SK-N-SH (cell line): Measurements from ENCODE around the gene KRT33B. TPM values are rescaled to one million over a fixed set of nuclear protein-coding genes. Genes with fewer than 3 reads are reported as not detected.

Experiments used
- CTCF ChIA-PET: fragments of 300-600, 350-600 bp; formaldehyde crosslinking; extraction: SDS; loops from one replicate; lab custom pipeline; 2021; lab: Yijun Ruan, JAX
- POLR2A ChIA-PET: fragments of 350-600 bp; sonication (Branson Sonifier 250); formaldehyde crosslinking; extraction: SDS; loops from one replicate; lab custom pipeline; 2020; ENCODE audit warnings: antibody characterized with exemption, inconsistent platforms; lab: Yijun Ruan, JAX
- DNase-seq: peaks from one replicate; pipeline ENCODE4 v3.0.0; 2012
- H2AFZ ChIP-seq: fragments of 200-600 bp; sonication (generic); 2 replicates; pipeline ENCODE4 v1.8.1; 2016; ENCODE audit warnings: antibody characterized with exemption, mild to moderate bottlenecking, low read depth
- H3F3A ChIP-seq: fragments of 200-600 bp; sonication (generic); replicated peaks from 2 replicates; pipeline ENCODE3; 2016; ENCODE audit warnings: antibody characterized with exemption, mild to moderate bottlenecking; ENCODE audit not compliant: insufficient read depth
- H3K27ac ChIP-seq, 2 experiments: fragments of 200-500 bp in 1 of 2; fragments of 200-600 bp in 1 of 2; sonication (Bioruptor generic) in 1 of 2; sonication (generic), shearing (Covaris generic) in 1 of 2; 2 replicates each; pipeline versions ENCODE4 v1.5.1 to v1.6.1; 2014 to 2016; ENCODE audit warnings: low read depth in 2 of 2, inconsistent platforms in 1 of 2, low read length in 1 of 2, mild to moderate bottlenecking in 1 of 2, mixed read lengths in 1 of 2
- H3K27me3 ChIP-seq: fragments of 200-600 bp; sonication (generic), shearing (Covaris generic); 2 replicates; pipeline ENCODE4 v1.6.1; 2016; ENCODE audit warnings: mixed run types; ENCODE audit not compliant: insufficient read depth
- H3K36me3 ChIP-seq, 2 experiments: fragments of 200-500 bp in 1 of 2; fragments of 200-600 bp in 1 of 2; sonication (Bioruptor generic) in 1 of 2; sonication (generic) in 1 of 2; replicated peaks in 1 of 2; 2 replicates each; pipeline versions ENCODE3 to v1.5.1; 2014 to 2016; ENCODE audit warnings: low read length in 1 of 2, mild to moderate bottlenecking in 1 of 2; ENCODE audit not compliant: insufficient read depth in 2 of 2, control insufficient read depth in 1 of 2
- H3K4me1 ChIP-seq, 2 experiments: fragments of 200-500 bp in 1 of 2; fragments of 200-600 bp in 1 of 2; sonication (Bioruptor generic) in 1 of 2; sonication (generic), shearing (Covaris generic) in 1 of 2; 2 replicates each; pipeline versions ENCODE4 v1.5.1 to v1.6.1; 2014 to 2016; ENCODE audit warnings: low read depth in 1 of 2, low read length in 1 of 2, mixed run types in 1 of 2; ENCODE audit not compliant: insufficient read depth in 2 of 2, control insufficient read depth in 1 of 2
- H3K4me2 ChIP-seq: fragments of 200-600 bp; sonication (generic), shearing (Covaris generic); 2 replicates; pipeline ENCODE4 v1.6.1; 2017; ENCODE audit warnings: mixed run types
- H3K4me3 ChIP-seq, 2 experiments: fragments of 200-500 bp in 1 of 2; fragments of 200-600 bp in 1 of 2; sonication (Bioruptor generic) in 1 of 2; sonication (generic), shearing (Covaris generic) in 1 of 2; 2 replicates each; pipeline versions ENCODE4 v1.5.1 to v1.8.1; 2014 to 2016; ENCODE audit warnings: low read depth in 2 of 2, inconsistent platforms in 1 of 2, low read length in 1 of 2, mild to moderate bottlenecking in 1 of 2, mixed read lengths in 1 of 2, moderate library complexity in 1 of 2
- H3K79me2 ChIP-seq: fragments of 200-600 bp; sonication (generic); 2 replicates; pipeline ENCODE4 v1.8.1; 2017; ENCODE audit warnings: mild to moderate bottlenecking; ENCODE audit not compliant: insufficient read depth
- H3K9ac ChIP-seq: fragments of 200-600 bp; sonication (generic); 2 replicates; pipeline ENCODE4 v1.6.1; 2017; ENCODE audit warnings: mixed run types
- H3K9me2 ChIP-seq: fragments of 200-600 bp; sonication (generic); 2 replicates; pipeline ENCODE4 v1.6.1; 2017; ENCODE audit warnings: mixed run types
- H3K9me3 ChIP-seq: fragments of 200-600 bp; sonication (generic); 2 replicates; pipeline ENCODE4 v1.6.1; 2017; ENCODE audit warnings: mixed run types, mild to moderate bottlenecking, moderate library complexity
- H4K20me1 ChIP-seq: fragments of 200-600 bp; sonication (generic); 2 replicates; pipeline ENCODE4 v1.6.1; 2017; ENCODE audit warnings: mild to moderate bottlenecking, mixed run types; ENCODE audit not compliant: insufficient read depth
- EZH2phosphoT487 ChIP-seq: fragments of 200-600 bp; sonication (generic); IDR thresholded peaks from 2 replicates; pipeline ENCODE4 v1.6.1; 2017; ENCODE audit warnings: low read depth, mixed run types, mild to moderate bottlenecking, antibody characterized with exemption, moderate library complexity, borderline replicate concordance
- MXI1 ChIP-seq: IDR thresholded peaks from 2 replicates; pipeline ENCODE4 v1.6.1; 2012; ENCODE audit warnings: mild to moderate bottlenecking, low read depth, low read length, improper control_type of control experiment
- REST ChIP-seq: IDR thresholded peaks from 2 replicates; pipeline ENCODE4 v1.6.1; 2012; ENCODE audit warnings: mild to moderate bottlenecking, low read depth, low read length, moderate library complexity
- RFX5 ChIP-seq: IDR thresholded peaks from 2 replicates; pipeline ENCODE4 v1.6.1; 2012; ENCODE audit warnings: mild to moderate bottlenecking, improper control_type of control experiment, low read length
- RXRA ChIP-seq: IDR thresholded peaks from 2 replicates; pipeline ENCODE4 v1.4.0; 2012; ENCODE audit warnings: low read depth, mild to moderate bottlenecking, borderline replicate concordance
- SIN3A ChIP-seq: IDR thresholded peaks from 2 replicates; pipeline ENCODE4 v1.6.1; 2012; ENCODE audit warnings: low read depth, mild to moderate bottlenecking, low read length, moderate library complexity, borderline replicate concordance
- USF2 ChIP-seq: fragments of 150-350 bp; IDR thresholded peaks from 2 replicates; pipeline ENCODE4 v1.6.1; 2017; ENCODE audit warnings: antibody characterized with exemption, low read length, low read depth, borderline replicate concordance
- YY1 ChIP-seq: IDR thresholded peaks from 2 replicates; pipeline ENCODE4 v1.4.0; 2012; ENCODE audit warnings: low read depth, mild to moderate bottlenecking
- WGBS: methylation state at CpG from one replicate; pipeline ENCODE4 v1.1.6; 2017; ENCODE audit warnings: low lambda C conversion rate; 5-methylcytosine and 5-hydroxymethylcytosine counted together
- polyA plus RNA-seq, 3 experiments: library from polyadenylated mRNA; depleted of rRNA; stranded (reverse); fragments of >200 nt; gene quantifications; 2 replicates each; pipeline ENCODE4 v1.2.3, GENCODE V29; 2012
- TF ChIP-seq, protein P1 (sequence below): fragments of 200-600 bp; sonication (generic); IDR thresholded peaks from 2 replicates; pipeline ENCODE4 v1.6.1; 2017; ENCODE audit warnings: antibody characterized with exemption, mild to moderate bottlenecking, moderate library complexity

The KRT33B gene
- polyA plus RNA-seq (2012; rRNA removed), result 0.08 TPM in 1 of 2 replicates, not detected in the other
- 0.01 TPM in 1 of 2 replicates, not detected in the other for polyA plus RNA-seq (2012; cell fraction: cytosol; rRNA removed)
- polyA plus RNA-seq (2012; cell fraction: nucleus; rRNA removed), result 0.02 TPM in 1 of 2 replicates, not detected in the other

DNA sequence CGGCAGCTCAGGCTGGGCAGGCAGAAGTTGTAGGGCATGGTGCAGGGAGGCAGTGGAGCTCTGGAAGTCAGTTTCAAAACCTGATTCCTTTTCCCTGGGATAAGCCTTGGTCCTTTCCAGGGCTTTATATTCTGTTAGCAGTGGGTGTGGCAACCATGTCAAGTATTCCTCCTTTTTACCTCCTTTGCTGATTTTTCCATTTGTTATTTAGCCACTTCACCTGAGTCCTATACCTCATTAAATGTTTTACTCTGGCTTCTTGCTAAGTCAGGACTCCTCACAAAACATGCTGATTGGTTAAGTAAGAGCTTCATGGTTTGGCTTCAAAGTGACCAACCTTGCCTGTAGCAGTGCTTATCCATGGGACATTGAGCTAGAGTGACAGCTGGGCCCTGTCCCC lies at the start of gene KRT33B:
TSS of gene KRT33B (minus strand) at position 101 of the 400 bp plus-strand sequence. CDS start at position 38, 63 bp downstream.
- Histone ChIP-seq H3K9ac (no peak within 1 kb of the TSS), H3K9me3 (no peaks in the 10 kb centered on the region), H2AFZ (no peak within 1 kb of the TSS), H3K4me1 (peaks cover 0 to 15% of the 10 kb centered on the region in 2 experiments; a peak in 1 of 4 replicates), H3K27me3 (no peaks in the 10 kb centered on the region), H4K20me1 (no peaks in the 10 kb centered on the region), H3K9me2 (no peaks in the 10 kb centered on the region), H3K79me2 (no peaks in the 10 kb centered on the region), H3K4me2 (no peak within 1 kb of the TSS), H3F3A (peaks cover 8% of the 10 kb centered on the region), H3K36me3 (no peaks in the 10 kb centered on the region), H3K27ac (0 out of 4 replicates have a peak within 1 kb of the TSS, but pooled peaks of 1 of the 2 experiments have one; percentile 36), H3K4me3 (no peak within 1 kb of the TSS)
- 71% methylated on average over 1 of the region's 1 CpG for WGBS
- DNase-seq, result no peak
- CTCF ChIA-PET, result interaction anchor here (1.0 to 1.3 kb wide), 2 partner anchors 40 to 293 kb away, joined by 3 to 4 read pairs; no protein-coding TSS in a partner anchor
- TF ChIP-seq USF2 (no peak), RXRA (no peak), MXI1 (no peak), EZH2phosphoT487 (no peak), YY1 (no peak), SIN3A (no peak), RFX5 (no peak), REST (no peak)
- TF ChIP-seq, protein P1, sequence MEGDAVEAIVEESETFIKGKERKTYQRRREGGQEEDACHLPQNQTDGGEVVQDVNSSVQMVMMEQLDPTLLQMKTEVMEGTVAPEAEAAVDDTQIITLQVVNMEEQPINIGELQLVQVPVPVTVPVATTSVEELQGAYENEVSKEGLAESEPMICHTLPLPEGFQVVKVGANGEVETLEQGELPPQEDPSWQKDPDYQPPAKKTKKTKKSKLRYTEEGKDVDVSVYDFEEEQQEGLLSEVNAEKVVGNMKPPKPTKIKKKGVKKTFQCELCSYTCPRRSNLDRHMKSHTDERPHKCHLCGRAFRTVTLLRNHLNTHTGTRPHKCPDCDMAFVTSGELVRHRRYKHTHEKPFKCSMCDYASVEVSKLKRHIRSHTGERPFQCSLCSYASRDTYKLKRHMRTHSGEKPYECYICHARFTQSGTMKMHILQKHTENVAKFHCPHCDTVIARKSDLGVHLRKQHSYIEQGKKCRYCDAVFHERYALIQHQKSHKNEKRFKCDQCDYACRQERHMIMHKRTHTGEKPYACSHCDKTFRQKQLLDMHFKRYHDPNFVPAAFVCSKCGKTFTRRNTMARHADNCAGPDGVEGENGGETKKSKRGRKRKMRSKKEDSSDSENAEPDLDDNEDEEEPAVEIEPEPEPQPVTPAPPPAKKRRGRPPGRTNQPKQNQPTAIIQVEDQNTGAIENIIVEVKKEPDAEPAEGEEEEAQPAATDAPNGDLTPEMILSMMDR, result no peak
- POLR2A ChIA-PET, result no interaction called here
